Measurements from ENCODE around the gene RNF146. TPM values are rescaled to one million over a fixed set of nuclear protein-coding genes. Genes with fewer than 3 reads are reported as not detected.

The RNF146 gene
- total RNA-seq, 1 experiment from 2014 or later: 36.2 TPM

GRCh38 chr6:127267646-127268625 is 1.3 kb downstream of the RNF146 start:
- H3K4me1 ChIP-seq (replicated peaks): peaks cover 12% of the 10 kb centered on the region
- no peak for DNase-seq (ENCODE audit: low read depth in 1 of 2, low spot score in 2 of 2)
- H3K9me3 ChIP-seq (replicated peaks): no peaks in the 10 kb centered on the region
- H3K36me3 ChIP-seq: peaks cover 6% of the 10 kb centered on the region
- peak overlapping the region; percentile 74 for H3K27ac ChIP-seq
- no peaks in the 10 kb centered on the region for H3K27me3 ChIP-seq (replicated peaks)
- H3K4me3 ChIP-seq: peak overlapping the region; percentile 91

- no peaks in the 10 kb centered on the region for H3K27me3 ChIP-seq (replicated peaks)
- DNase-seq (ENCODE audit: low read depth in 1 of 2, low spot score in 2 of 2): no peak
- H3K36me3 ChIP-seq: no peaks in the 10 kb centered on the region
- H3K4me3 ChIP-seq: no peak overlapping the region
- no peaks in the 10 kb centered on the region for H3K9me3 ChIP-seq (replicated peaks)
- H3K27ac ChIP-seq: no peak overlapping the region
- peaks cover 12% of the 10 kb centered on the region for H3K4me1 ChIP-seq (replicated peaks)
Observed at GRCh38 chr6:127272576-127272975, 5.9 kb downstream of the RNF146 start.

GRCh38 chr6:127273499-127273898 is 6.8 kb downstream of the RNF146 start:
- H3K9me3 ChIP-seq (replicated peaks): no peaks in the 10 kb centered on the region

GRCh38 chr6:127276331-127276730 is 9.7 kb downstream of the RNF146 start:
- no peaks in the 10 kb centered on the region for H3K4me1 ChIP-seq (replicated peaks)
- no peak for DNase-seq (ENCODE audit: low read depth in 1 of 2, low spot score in 2 of 2)
- H3K4me3 ChIP-seq: no peak overlapping the region
- H3K9me3 ChIP-seq (replicated peaks): no peaks in the 10 kb centered on the region
- H3K27me3 ChIP-seq (replicated peaks): no peaks in the 10 kb centered on the region
- peaks cover 2% of the 10 kb centered on the region for H3K36me3 ChIP-seq
- H3K27ac ChIP-seq: no peak overlapping the region

More at GRCh38 chr6:127273499-127273898, 6.8 kb downstream of the RNF146 start:
- Histone ChIP-seq H3K36me3 (no peaks in the 10 kb centered on the region), H3K4me1 (replicated peaks) (peaks cover 6% of the 10 kb centered on the region), H3K4me3 (no peak overlapping the region), H3K27ac (no peak overlapping the region), H3K27me3 (replicated peaks) (no peaks in the 10 kb centered on the region)
- no peak for DNase-seq (ENCODE audit: low read depth in 1 of 2, low spot score in 2 of 2)

GRCh38 chr6:127277878-127278843 is 11.5 kb downstream of the RNF146 start:
- DNase-seq (ENCODE audit: low read depth in 1 of 2, low spot score in 2 of 2): no peak
- peaks cover 21% of the 10 kb centered on the region for H3K36me3 ChIP-seq
- no peak overlapping the region for H3K4me3 ChIP-seq

GRCh38 chr6:127279815-127280214 is 13.2 kb downstream of the RNF146 start:
- H3K9me3 ChIP-seq (replicated peaks): no peaks in the 10 kb centered on the region
- H3K4me3 ChIP-seq: no peak overlapping the region
- no peak overlapping the region for H3K27ac ChIP-seq
- peaks cover 32% of the 10 kb centered on the region for H3K36me3 ChIP-seq
- DNase-seq (ENCODE audit: low read depth in 1 of 2, low spot score in 2 of 2): no peak
- no peaks in the 10 kb centered on the region for H3K4me1 ChIP-seq (replicated peaks)
- H3K27me3 ChIP-seq (replicated peaks): no peaks in the 10 kb centered on the region

More at GRCh38 chr6:127277878-127278843, 11.5 kb downstream of the RNF146 start:
- no peaks in the 10 kb centered on the region for H3K4me1 ChIP-seq (replicated peaks)
- no peaks in the 10 kb centered on the region for H3K9me3 ChIP-seq (replicated peaks)
- H3K27me3 ChIP-seq (replicated peaks): no peaks in the 10 kb centered on the region
- H3K27ac ChIP-seq: no peak overlapping the region

GRCh38 chr6:127282184-127282583 is 15.5 kb downstream of the RNF146 start:
- Histone ChIP-seq H3K4me1 (replicated peaks) (no peaks in the 10 kb centered on the region), H3K36me3 (peaks cover 53% of the 10 kb centered on the region), H3K27ac (no peak overlapping the region), H3K27me3 (replicated peaks) (no peaks in the 10 kb centered on the region), H3K9me3 (replicated peaks) (no peaks in the 10 kb centered on the region), H3K4me3 (no peak overlapping the region)
- DNase-seq (ENCODE audit: low read depth in 1 of 2, low spot score in 2 of 2): no peak

- no peak for DNase-seq (ENCODE audit: low read depth in 1 of 2, low spot score in 2 of 2)
- H3K27me3 ChIP-seq (replicated peaks): no peaks in the 10 kb centered on the region; the same call in 1 of the 2 replicates
- H3K36me3 ChIP-seq: peaks cover 71% of the 10 kb centered on the region
- H3K4me3 ChIP-seq: no peak overlapping the region
- 0 out of 2 replicates have a peak, but pooled peaks cover 3% of the 10 kb centered on the region for H3K4me1 ChIP-seq (replicated peaks)
- H3K9me3 ChIP-seq (replicated peaks): no peaks in the 10 kb centered on the region
- no peak overlapping the region for H3K27ac ChIP-seq
Observed at GRCh38 chr6:127288705-127289104, 22.0 kb downstream of the RNF146 start.

- H3K4me3 ChIP-seq: no peak overlapping the region
- no peaks in the 10 kb centered on the region for H3K9me3 ChIP-seq (replicated peaks)
- peaks cover 73% of the 10 kb centered on the region for H3K36me3 ChIP-seq
- DNase-seq (ENCODE audit: low read depth in 1 of 2, low spot score in 2 of 2): no peak
- 0 out of 2 replicates have a peak, but pooled peaks cover 3% of the 10 kb centered on the region for H3K4me1 ChIP-seq (replicated peaks)
- H3K27ac ChIP-seq: no peak overlapping the region
- no peaks in the 10 kb centered on the region; the same call in 1 of the 2 replicates for H3K27me3 ChIP-seq (replicated peaks)
Observed at GRCh38 chr6:127289934-127290333, 23.3 kb downstream of the RNF146 start.

GRCh38 chr6:127290391-127291265 is 24.0 kb downstream of the RNF146 start:
- no peak for DNase-seq (ENCODE audit: low read depth in 1 of 2, low spot score in 2 of 2)
- Histone ChIP-seq H3K4me3 (no peak overlapping the region), H3K27me3 (replicated peaks) (no peaks in the 10 kb centered on the region; the same call in 1 of the 2 replicates), H3K27ac (no peak overlapping the region), H3K4me1 (replicated peaks) (0 out of 2 replicates have a peak, but pooled peaks cover 3% of the 10 kb centered on the region), H3K36me3 (peaks cover 72% of the 10 kb centered on the region), H3K9me3 (replicated peaks) (no peaks in the 10 kb centered on the region)

- no peaks in the 10 kb centered on the region; the same call in 1 of the 2 replicates for H3K27me3 ChIP-seq (replicated peaks)
Observed at GRCh38 chr6:127291495-127291894, 24.8 kb downstream of the RNF146 start.

GRCh38 chr6:127297502-127298070 is 30.9 kb downstream of the RNF146 start:
- H3K27me3 ChIP-seq (replicated peaks): no peaks in the 10 kb centered on the region
- H3K27ac ChIP-seq: no peak overlapping the region
- peaks cover 15% of the 10 kb centered on the region for H3K4me1 ChIP-seq (replicated peaks)
- H3K36me3 ChIP-seq: peaks cover 47% of the 10 kb centered on the region
- H3K4me3 ChIP-seq: no peak overlapping the region
- no peak for DNase-seq (ENCODE audit: low read depth in 1 of 2, low spot score in 2 of 2)
- no peaks in the 10 kb centered on the region for H3K9me3 ChIP-seq (replicated peaks)

More at GRCh38 chr6:127291495-127291894, 24.8 kb downstream of the RNF146 start:
- no peak for DNase-seq (ENCODE audit: low read depth in 1 of 2, low spot score in 2 of 2)
- Histone ChIP-seq H3K4me3 (no peak overlapping the region), H3K9me3 (replicated peaks) (no peaks in the 10 kb centered on the region), H3K36me3 (peaks cover 69% of the 10 kb centered on the region), H3K27ac (no peak overlapping the region), H3K4me1 (replicated peaks) (0 out of 2 replicates have a peak, but pooled peaks cover 3% of the 10 kb centered on the region)

Measured in SJSA1 (cell line).